SU-DHL-6 (cell line): Measurements from ENCODE around the gene DOCK1.

Experiments
- EZH2phosphoT487 ChIP-seq: fragments of 200-600 bp; sonication (generic), shearing (Covaris generic); conservative IDR thresholded peaks from 2 replicates; pipeline ENCODE4 v1.6.1; 2018; ENCODE audit warnings: mild to moderate bottlenecking, antibody characterized with exemption, low read length, moderate library complexity, mixed read lengths
- TF ChIP-seq, protein P1 (sequence below): fragments of 200-600 bp; sonication (generic); IDR thresholded peaks from one replicate; pipeline ENCODE4 v1.5.1; 2017; ENCODE audit warnings: antibody characterized with exemption, mild to moderate bottlenecking, low read length, moderate library complexity; ENCODE audit not compliant: insufficient read depth, poor library complexity, severe bottlenecking

DNA sequence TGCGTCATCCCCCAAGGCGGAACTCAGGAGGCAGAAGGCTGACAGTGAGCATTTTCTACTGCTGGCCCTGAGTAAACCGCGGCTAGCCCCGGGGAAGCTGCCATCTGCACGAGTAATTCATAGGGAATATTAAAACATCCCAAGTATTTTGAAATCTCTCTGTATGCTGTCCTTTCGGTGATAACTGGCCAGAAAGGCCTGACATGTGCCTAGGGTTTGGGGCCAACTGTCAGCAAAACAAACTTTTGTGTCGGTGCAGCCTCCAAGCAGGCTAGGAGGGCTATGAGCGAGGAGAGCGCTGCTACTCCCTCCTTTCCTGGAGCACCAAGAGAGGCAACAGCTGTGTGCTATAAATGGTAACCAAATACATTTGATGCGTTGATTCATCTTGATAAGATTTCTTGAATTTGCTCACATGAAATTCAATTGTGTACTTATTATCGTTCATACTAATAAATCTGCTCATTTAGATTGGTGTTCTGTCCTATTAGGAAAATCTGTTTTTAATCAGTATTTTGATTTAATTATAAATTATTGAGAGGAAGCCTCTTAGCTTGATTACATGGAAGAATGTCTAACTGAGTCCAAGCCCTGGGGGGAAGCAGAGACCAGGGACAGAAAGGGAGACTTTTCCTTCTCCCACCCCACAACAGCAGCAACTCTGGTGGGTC lies 519.5 kb downstream of the DOCK1 start:
- TF ChIP-seq, protein P1, sequence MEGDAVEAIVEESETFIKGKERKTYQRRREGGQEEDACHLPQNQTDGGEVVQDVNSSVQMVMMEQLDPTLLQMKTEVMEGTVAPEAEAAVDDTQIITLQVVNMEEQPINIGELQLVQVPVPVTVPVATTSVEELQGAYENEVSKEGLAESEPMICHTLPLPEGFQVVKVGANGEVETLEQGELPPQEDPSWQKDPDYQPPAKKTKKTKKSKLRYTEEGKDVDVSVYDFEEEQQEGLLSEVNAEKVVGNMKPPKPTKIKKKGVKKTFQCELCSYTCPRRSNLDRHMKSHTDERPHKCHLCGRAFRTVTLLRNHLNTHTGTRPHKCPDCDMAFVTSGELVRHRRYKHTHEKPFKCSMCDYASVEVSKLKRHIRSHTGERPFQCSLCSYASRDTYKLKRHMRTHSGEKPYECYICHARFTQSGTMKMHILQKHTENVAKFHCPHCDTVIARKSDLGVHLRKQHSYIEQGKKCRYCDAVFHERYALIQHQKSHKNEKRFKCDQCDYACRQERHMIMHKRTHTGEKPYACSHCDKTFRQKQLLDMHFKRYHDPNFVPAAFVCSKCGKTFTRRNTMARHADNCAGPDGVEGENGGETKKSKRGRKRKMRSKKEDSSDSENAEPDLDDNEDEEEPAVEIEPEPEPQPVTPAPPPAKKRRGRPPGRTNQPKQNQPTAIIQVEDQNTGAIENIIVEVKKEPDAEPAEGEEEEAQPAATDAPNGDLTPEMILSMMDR = no peak
- TF ChIP-seq EZH2phosphoT487 = no peak
